HepG2 (cell line): ENCODE results near the gene OR51G2. TPM values are rescaled to one million over a fixed set of nuclear protein-coding genes. Genes with fewer than 3 reads are reported as not detected.

Experiments used
- ATAC-seq: fragments of 200-7000 bp; cut with Tn5 transposase; 3 replicates; pipeline ENCODE4 v1.9.1; 2020; ENCODE audit warnings: mild to moderate bottlenecking, moderate library complexity
- BruUV-seq: library from RNA; stranded (reverse); fragments of 400-500 nt; replicated peaks from 2 replicates; lab custom pipeline; 2021; lab: Mats Ljungman, UMichigan
- CTCF ChIA-PET: fragments of 300-600 bp; formaldehyde crosslinking; extraction: SDS; loops from one replicate; lab custom pipeline; 2021; ENCODE audit warnings: low total read pairs, inconsistent platforms, low intra/inter-chr PET ratio; lab: Yijun Ruan, JAX
- POLR2A ChIA-PET: fragments of 350-600 bp; sonication (Branson Sonifier 250); formaldehyde crosslinking; loops from one replicate; lab custom pipeline; 2020; ENCODE audit warnings: antibody characterized with exemption, inconsistent platforms; lab: Yijun Ruan, JAX
- DNase-seq: peaks from one replicate; pipeline ENCODE4 v3.0.0-alpha.2; 2015; ENCODE audit warnings: low spot score
- FAIRE-seq: peaks from 3 replicates; lab custom pipeline; 2011; peaks lifted over from hg19 to GRCh38; lab: Jason Lieb, UNC
- H2AFZ ChIP-seq: one replicate; pipeline ENCODE4 v1.6.1; 2011; ENCODE audit warnings: low read length, inconsistent platforms
- H3K27ac ChIP-seq: fragments of 300-600 bp; 3 replicates; pipeline ENCODE4 v1.8.0; 2011; ENCODE audit warnings: mixed run types, mild to moderate bottlenecking, mixed read lengths, low read length, inconsistent platforms; ENCODE audit not compliant: insufficient read depth; ENCODE audit errors: extremely low read length
- H3K27me3 ChIP-seq, 2 experiments: fragments of 200-600 bp in 1 of 2; 2 replicates in 1 of 2; 3 replicates in 1 of 2; pipeline versions ENCODE4 v1.6.0 to v1.8.0; 2011; ENCODE audit warnings: low read length in 2 of 2, mild to moderate bottlenecking in 2 of 2, moderate library complexity in 2 of 2, inconsistent platforms in 1 of 2; ENCODE audit not compliant: insufficient read depth in 2 of 2, control insufficient read depth in 1 of 2
- H3K36me3 ChIP-seq, 2 experiments: fragments of 200-600 bp in 1 of 2; replicated peaks in 1 of 2; 2 replicates in 1 of 2; 3 replicates in 1 of 2; pipeline versions ENCODE4 v1.5.1 to v1.8.0; 2011; ENCODE audit warnings: low read length in 2 of 2, inconsistent platforms in 1 of 2; ENCODE audit not compliant: insufficient read depth in 2 of 2, control insufficient read depth in 1 of 2
- H3K4me1 ChIP-seq: 2 replicates; pipeline ENCODE4 v1.5.1; 2012; ENCODE audit warnings: low read length, inconsistent platforms; ENCODE audit not compliant: insufficient read depth
- H3K4me2 ChIP-seq: 2 replicates; pipeline ENCODE4 v1.6.0; 2011; ENCODE audit warnings: low read depth, low read length, inconsistent platforms
- H3K4me3 ChIP-seq, 3 experiments: fragments of 200-600 bp in 1 of 3; sonication (generic), shearing (Covaris generic) in 1 of 3; replicated peaks in 1 of 3; 2 replicates each; pipeline ENCODE4 v1.5.1; 2011 to 2016; ENCODE audit warnings: low read length in 3 of 3, inconsistent platforms in 2 of 3, low read depth in 2 of 3, mild to moderate bottlenecking in 2 of 3, control low read depth in 1 of 3, mixed read lengths in 1 of 3; ENCODE audit not compliant: insufficient read depth in 1 of 3
- H3K79me2 ChIP-seq: one replicate; pipeline ENCODE4 v1.6.1; 2011; ENCODE audit warnings: low read length, inconsistent platforms; ENCODE audit not compliant: insufficient read depth
- H3K9ac ChIP-seq: 2 replicates; pipeline ENCODE4 v1.6.0; 2011; ENCODE audit warnings: mild to moderate bottlenecking, low read depth, low read length, inconsistent platforms; ENCODE audit not compliant: insufficient read depth
- H3K9me3 ChIP-seq: 2 replicates; pipeline ENCODE4 v1.5.1; 2012; ENCODE audit warnings: mild to moderate bottlenecking, low read length
- H4K20me1 ChIP-seq: 2 replicates; pipeline ENCODE4 v1.6.0; 2011; ENCODE audit warnings: inconsistent platforms, mild to moderate bottlenecking, low read length, moderate library complexity; ENCODE audit not compliant: insufficient read depth
- AHR ChIP-seq: IDR thresholded peaks from 2 replicates; pipeline ENCODE4 v1.6.1; 2018; ENCODE audit warnings: missing genetic modification reagents, missing compliant biosample characterization
- ATM ChIP-seq: fragments of 450-650 bp; IDR thresholded peaks from 2 replicates; pipeline ENCODE4 v1.7.1; 2017; ENCODE audit warnings: mild to moderate bottlenecking, borderline replicate concordance
- BHLHE40 ChIP-seq: IDR thresholded peaks from 2 replicates; pipeline ENCODE4 v1.6.1; 2011; ENCODE audit warnings: low read length, improper control_type of control experiment
- CHD2 ChIP-seq: IDR thresholded peaks from 2 replicates; pipeline ENCODE4 v1.6.1; 2011; ENCODE audit warnings: low read depth, low read length, improper control_type of control experiment
- FOXO1 ChIP-seq: sonication (generic); formaldehyde crosslinking; IDR thresholded peaks from 2 replicates; pipeline ENCODE4 v1.4.0; 2020; ENCODE audit warnings: missing genetic modification reagents
- KDM6A ChIP-seq: IDR thresholded peaks from 2 replicates; pipeline ENCODE4 v1.6.1; 2016; ENCODE audit warnings: low read depth
- RFXANK ChIP-seq: IDR thresholded peaks from 2 replicates; pipeline ENCODE4 v1.6.1; 2016
- RXRA ChIP-seq: sonication (generic); formaldehyde crosslinking; IDR thresholded peaks from 2 replicates; pipeline ENCODE4 v1.5.1; 2020; ENCODE audit warnings: missing genetic modification reagents
- ZNF260 ChIP-seq: sonication (generic); formaldehyde crosslinking; IDR thresholded peaks from 2 replicates; pipeline ENCODE4 v1.4.0; 2020; ENCODE audit warnings: missing genetic modification reagents, low read depth, mild to moderate bottlenecking, borderline replicate concordance
- WGBS: methylation state at CpG from one replicate; pipeline ENCODE4 v1.1.6; 2017; ENCODE audit warnings: low lambda C conversion rate; 5-methylcytosine and 5-hydroxymethylcytosine counted together
- in situ Hi-C: cut with HindIII; loops from 2 replicates; pipeline ENCODE4 v1.10.0; 2017; ENCODE audit warnings: low pct_unique_long_range_greater_than_20kb; ENCODE audit not compliant: extremely low pct_ligation_motif_present
- intact Hi-C: fragments of 100-400 bp; cut with micrococcal nuclease; formaldehyde crosslinking; loops from one replicate; pipeline ENCODE4 v1.10.0; 2022; ENCODE audit not compliant: unreplicated experiment
- polyA plus RNA-seq, 8 experiments: library from polyadenylated mRNA; depleted of rRNA in 3 of 8; stranded (reverse) in 7 of 8; unstranded in 1 of 8; fragments of >200 nt; fragmentation: Illumina TruSeq in 4 of 8; extraction: Trizol in 4 of 8; gene quantifications; 2 replicates each; pipeline versions ENCODE4 v1.2.1 to v1.2.3, GENCODE V29; 2011 to 2016; ENCODE audit warnings: low read depth in 4 of 8, missing spikeins in 1 of 8, mixed read lengths in 1 of 8; ENCODE audit not compliant: insufficient read depth in 1 of 8
- total RNA-seq, 5 experiments: library from RNA; depleted of rRNA; stranded (reverse); fragments of >200 nt; fragmentation: Illumina TruSeq; extraction: Trizol; gene quantifications; 2 replicates each; pipeline ENCODE4 v1.2.3, GENCODE V29; 2016; ENCODE audit warnings: low read depth in 1 of 5
- TF ChIP-seq, protein P1 (sequence below): sonication (generic); formaldehyde crosslinking; IDR thresholded peaks from 2 replicates; pipeline ENCODE4 v1.8.0; 2022; ENCODE audit warnings: mild to moderate bottlenecking, missing genetic modification reagents, moderate library complexity
- TF ChIP-seq, protein P2 (sequence below): sonication (generic); formaldehyde crosslinking; IDR thresholded peaks from 2 replicates; pipeline ENCODE4 v1.4.0; 2020; ENCODE audit warnings: mild to moderate bottlenecking, missing genetic modification reagents
- TF ChIP-seq, protein P3 (sequence below): IDR thresholded peaks from 2 replicates; pipeline ENCODE4 v1.6.1; 2016; ENCODE audit warnings: low read depth, borderline replicate concordance
- TF ChIP-seq, protein P4 (sequence below): sonication (generic); formaldehyde crosslinking; IDR thresholded peaks from 2 replicates; pipeline ENCODE4 v1.4.0; 2020; ENCODE audit warnings: missing genetic modification reagents

OR51G2 gene
- total and polyA plus RNA-seq, 2 of the 13 experiments (the other 11 are each of a cell fraction or from before 2014, with no cell fraction given) = not detected

DNA sequence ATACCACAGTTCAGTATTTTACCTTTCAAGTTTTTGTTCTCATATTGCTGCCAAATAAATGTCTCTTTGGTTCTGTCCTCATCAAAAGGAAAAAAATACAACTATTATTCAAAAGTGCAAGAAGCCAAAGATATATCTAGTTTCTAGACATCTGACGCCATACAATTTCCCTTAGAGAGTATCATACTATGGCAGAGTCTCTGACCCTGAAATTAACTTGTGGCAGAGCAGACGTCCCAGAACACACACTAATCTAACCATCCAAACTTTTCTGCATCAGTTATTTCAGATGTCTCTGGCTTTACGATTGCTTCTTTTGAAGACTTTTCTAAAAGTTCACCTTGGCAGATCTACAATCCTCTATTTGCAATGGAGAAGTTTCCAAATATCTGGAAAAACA is 34.8 kb downstream of the OR51G2 start (continued):
- TF ChIP-seq, protein P1, sequence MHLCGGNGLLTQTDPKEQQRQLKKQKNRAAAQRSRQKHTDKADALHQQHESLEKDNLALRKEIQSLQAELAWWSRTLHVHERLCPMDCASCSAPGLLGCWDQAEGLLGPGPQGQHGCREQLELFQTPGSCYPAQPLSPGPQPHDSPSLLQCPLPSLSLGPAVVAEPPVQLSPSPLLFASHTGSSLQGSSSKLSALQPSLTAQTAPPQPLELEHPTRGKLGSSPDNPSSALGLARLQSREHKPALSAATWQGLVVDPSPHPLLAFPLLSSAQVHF (CRISPR knock-in tag) = no peak

DNA sequence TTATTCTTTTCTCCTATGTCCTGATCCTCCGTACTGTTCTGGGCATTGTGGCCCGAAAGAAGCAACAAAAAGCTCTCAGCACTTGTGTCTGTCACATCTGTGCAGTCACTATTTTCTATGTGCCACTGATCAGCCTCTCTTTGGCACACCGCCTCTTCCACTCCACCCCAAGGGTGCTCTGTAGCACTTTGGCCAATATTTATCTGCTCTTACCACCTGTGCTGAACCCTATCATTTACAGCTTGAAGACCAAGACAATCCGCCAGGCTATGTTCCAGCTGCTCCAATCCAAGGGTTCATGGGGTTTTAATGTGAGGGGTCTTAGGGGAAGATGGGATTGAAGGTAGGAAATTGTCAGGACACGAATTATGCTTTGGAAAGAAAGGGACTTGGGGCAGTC is 36.6 kb downstream of the OR51G2 start:
- FAIRE-seq (no peak), DNase-seq (no peak), ATAC-seq (no peak)
- Histone ChIP-seq H3K79me2 (no peaks in the 10 kb centered on the region), H3K9me3 (no peaks in the 10 kb centered on the region), H2AFZ (no peak overlapping the region), H3K27ac (no peak overlapping the region), H3K4me1 (no peaks in the 10 kb centered on the region), H4K20me1 (no peaks in the 10 kb centered on the region), H3K4me2 (no peak overlapping the region), H3K27me3 (peaks cover 0 to 3% of the 10 kb centered on the region in 2 experiments; a peak in 1 of 5 replicates), H3K36me3 (no peaks in the 10 kb centered on the region), H3K9ac (no peak overlapping the region), H3K4me3 (no peak overlapping the region)
- ChIA-PET CTCF (no interaction called here), POLR2A (no interaction called here)
- TF ChIP-seq, protein P2, sequence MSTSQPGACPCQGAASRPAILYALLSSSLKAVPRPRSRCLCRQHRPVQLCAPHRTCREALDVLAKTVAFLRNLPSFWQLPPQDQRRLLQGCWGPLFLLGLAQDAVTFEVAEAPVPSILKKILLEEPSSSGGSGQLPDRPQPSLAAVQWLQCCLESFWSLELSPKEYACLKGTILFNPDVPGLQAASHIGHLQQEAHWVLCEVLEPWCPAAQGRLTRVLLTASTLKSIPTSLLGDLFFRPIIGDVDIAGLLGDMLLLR = no peak
- TF ChIP-seq ZNF260 (CRISPR knock-in tag) (no peak), FOXO1 (no peak)
- in situ Hi-C loops = no loop called here
- no TSS peak for BruUV-seq
- WGBS = 5% methylated on average over 5 of the region's 5 CpGs
- intact Hi-C loops = no loop called here

DNA sequence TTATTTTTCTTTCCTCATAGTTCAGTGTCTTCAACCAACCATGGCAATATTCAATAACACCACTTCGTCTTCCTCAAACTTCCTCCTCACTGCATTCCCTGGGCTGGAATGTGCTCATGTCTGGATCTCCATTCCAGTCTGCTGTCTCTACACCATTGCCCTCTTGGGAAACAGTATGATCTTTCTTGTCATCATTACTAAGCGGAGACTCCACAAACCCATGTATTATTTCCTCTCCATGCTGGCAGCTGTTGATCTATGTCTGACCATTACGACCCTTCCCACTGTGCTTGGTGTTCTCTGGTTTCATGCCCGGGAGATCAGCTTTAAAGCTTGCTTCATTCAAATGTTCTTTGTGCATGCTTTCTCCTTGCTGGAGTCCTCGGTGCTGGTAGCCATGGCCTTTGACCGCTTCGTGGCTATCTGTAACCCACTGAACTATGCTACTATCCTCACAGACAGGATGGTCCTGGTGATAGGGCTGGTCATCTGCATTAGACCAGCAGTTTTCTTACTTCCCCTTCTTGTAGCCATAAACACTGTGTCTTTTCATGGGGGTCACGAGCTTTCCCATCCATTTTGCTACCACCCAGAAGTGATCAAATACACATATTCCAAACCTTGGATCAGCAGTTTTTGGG is 37.2 kb downstream of the OR51G2 start, which contains the start of gene OR51T1:
Gene OR51T1 (plus strand): TSS at position 41 of the 641 bp plus-strand sequence. CDS start 0 bp downstream, at position 41.
- Histone ChIP-seq H3K4me1 (no peaks in the 10 kb centered on the region), H3K9me3 (no peaks in the 10 kb centered on the region), H3K4me2 (no peak within 1 kb of the TSS), H2AFZ (no peak within 1 kb of the TSS), H4K20me1 (no peaks in the 10 kb centered on the region), H3K27ac (no peak within 1 kb of the TSS), H3K27me3 (peaks cover 0 to 3% of the 10 kb centered on the region in 2 experiments; a peak in 1 of 5 replicates), H3K9ac (no peak within 1 kb of the TSS), H3K4me3 (no peak within 1 kb of the TSS), H3K79me2 (no peaks in the 10 kb centered on the region), H3K36me3 (no peaks in the 10 kb centered on the region)
- ATAC-seq (no peak), FAIRE-seq (no peak), DNase-seq (no peak)
- intact Hi-C loops (no loop called here), in situ Hi-C loops (no loop called here)
- BruUV-seq = no TSS peak
- ChIA-PET CTCF (no interaction called here), POLR2A (no interaction called here)
- WGBS = 15% methylated on average over 8 of the region's 8 CpGs
- TF ChIP-seq RXRA (CRISPR knock-in tag) = no peak
- no peak for TF ChIP-seq BHLHE40
- TF ChIP-seq AHR (CRISPR knock-in tag) = no peak
- TF ChIP-seq CHD2 = no peak
- TF ChIP-seq KDM6A (CRISPR knock-in tag) = no peak
- TF ChIP-seq ATM = no peak
- TF ChIP-seq, protein P3, sequence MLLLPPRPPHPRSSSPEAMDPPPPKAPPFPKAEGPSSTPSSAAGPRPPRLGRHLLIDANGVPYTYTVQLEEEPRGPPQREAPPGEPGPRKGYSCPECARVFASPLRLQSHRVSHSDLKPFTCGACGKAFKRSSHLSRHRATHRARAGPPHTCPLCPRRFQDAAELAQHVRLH (CRISPR knock-in tag) = no peak
- TF ChIP-seq, protein P4, sequence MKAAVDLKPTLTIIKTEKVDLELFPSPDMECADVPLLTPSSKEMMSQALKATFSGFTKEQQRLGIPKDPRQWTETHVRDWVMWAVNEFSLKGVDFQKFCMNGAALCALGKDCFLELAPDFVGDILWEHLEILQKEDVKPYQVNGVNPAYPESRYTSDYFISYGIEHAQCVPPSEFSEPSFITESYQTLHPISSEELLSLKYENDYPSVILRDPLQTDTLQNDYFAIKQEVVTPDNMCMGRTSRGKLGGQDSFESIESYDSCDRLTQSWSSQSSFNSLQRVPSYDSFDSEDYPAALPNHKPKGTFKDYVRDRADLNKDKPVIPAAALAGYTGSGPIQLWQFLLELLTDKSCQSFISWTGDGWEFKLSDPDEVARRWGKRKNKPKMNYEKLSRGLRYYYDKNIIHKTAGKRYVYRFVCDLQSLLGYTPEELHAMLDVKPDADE = no peak
- no peak for TF ChIP-seq RFXANK (CRISPR knock-in tag)
